Measurements from ENCODE around the gene CTNNA2.

CTNNA2 gene

GRCh38 chr2:80330527-80331450 lies 817.9 kb downstream of the CTNNA2 start:
- no peak for DNase-seq (ENCODE audit: low read depth)

- no peak for DNase-seq (ENCODE audit: low read depth)
Measured at GRCh38 chr2:80333886-80334285, 821.0 kb downstream of the CTNNA2 start.

DNA sequence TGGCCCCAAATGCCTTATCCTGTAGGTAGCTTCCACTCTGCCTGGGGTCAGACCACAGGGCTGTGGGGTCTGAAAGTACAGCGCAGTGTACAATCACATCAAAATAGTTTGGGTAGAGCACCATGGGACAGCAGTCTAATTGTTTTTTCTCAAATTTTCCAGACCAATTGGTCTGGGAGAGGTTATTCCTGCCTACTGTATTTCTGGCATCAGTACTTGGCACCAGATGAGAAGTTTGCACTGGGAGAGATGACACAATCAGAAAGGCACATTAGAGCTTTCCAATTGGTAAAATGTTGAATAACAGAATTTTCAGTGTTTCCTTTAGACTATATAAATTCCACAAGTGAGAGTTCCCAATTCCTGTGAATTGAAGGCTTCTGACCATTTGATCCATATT lies 822.6 kb downstream of the CTNNA2 start:
- no peak for DNase-seq (ENCODE audit: low read depth)

GRCh38 chr2:80338794-80339193 lies 825.9 kb downstream of the CTNNA2 start:
- no peak for DNase-seq (ENCODE audit: low read depth)

DNA sequence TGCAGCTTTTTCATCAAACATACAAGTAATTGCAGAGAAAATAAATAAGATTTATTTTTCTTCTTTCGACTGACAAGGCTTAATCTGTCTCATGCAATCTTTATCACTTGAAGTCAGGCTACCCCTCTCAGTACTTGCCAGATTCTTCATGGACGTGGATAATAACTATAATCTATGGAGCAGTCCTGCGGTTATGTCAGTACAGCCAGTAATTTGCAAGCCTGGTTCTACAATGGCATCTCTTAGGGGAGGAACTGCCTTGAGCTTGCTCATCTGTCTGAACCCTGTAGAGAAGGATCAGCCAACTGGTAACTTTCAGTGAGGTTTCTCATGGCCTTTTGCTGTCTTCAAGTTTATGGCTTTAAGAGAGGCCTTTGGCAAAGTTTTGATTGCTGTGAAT lies 827.2 kb downstream of the CTNNA2 start:
- no peak for DNase-seq (ENCODE audit: low read depth)

DNA sequence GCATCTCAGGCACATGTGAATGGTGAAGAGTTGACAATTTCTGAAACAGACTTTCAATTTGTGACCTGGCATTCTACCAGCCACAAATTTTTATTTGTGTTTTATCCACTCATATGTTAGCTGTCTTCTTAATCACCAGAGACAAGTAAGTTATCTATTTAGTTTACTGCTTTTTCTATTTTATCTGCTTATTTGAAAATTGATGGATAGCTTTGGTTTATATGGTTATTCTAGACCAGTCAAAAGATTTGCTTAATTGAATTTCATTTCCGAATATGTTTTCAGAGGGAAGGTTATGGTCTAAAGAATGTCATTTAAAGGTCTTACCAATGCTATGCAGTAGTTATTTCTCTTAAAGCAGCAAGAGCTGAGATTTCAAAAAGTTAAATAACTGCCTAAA lies 835.2 kb downstream of the CTNNA2 start:
- DNase-seq (ENCODE audit: low read depth), result no peak

DNA sequence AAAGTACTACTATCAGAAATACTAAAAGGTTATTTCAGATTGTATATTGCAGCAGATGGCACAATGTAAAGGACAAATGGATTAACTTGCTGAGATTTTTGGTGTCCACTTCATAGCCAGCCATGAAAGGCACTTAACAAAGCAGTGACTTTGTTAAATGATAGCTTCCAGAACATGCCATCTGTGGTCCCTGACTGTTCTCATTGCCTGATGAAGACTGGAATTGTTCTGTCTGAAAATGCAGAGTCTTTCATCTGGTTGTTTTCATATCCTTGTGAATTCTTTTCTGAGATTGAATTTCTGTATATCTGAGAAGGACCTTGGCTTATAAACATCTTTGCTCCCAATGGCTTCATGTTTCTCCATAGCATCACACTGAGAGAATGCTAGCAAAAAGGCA lies 836.1 kb downstream of the CTNNA2 start:
- DNase-seq (ENCODE audit: low read depth), result no peak

DNA sequence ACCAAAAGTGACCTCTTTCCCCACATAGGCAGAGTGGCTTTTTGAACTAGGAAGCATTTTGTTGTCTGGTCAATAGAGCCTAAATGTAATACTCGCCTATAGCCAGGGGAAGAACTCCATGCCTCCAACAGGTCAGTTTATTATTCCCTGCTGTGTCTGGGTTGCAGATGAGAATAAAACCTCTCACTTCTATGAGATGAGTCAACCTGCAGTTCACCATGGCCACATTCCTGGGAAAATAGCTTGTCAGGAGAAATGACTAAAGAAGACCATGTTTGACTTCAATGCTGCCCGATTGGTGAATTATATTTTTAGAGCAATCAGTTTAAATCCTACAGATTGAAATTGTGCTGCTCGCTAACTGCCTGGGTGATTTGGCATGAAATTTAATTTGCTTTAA lies 838.4 kb downstream of the CTNNA2 start:
- DNase-seq (ENCODE audit: low read depth), result no peak

DNA sequence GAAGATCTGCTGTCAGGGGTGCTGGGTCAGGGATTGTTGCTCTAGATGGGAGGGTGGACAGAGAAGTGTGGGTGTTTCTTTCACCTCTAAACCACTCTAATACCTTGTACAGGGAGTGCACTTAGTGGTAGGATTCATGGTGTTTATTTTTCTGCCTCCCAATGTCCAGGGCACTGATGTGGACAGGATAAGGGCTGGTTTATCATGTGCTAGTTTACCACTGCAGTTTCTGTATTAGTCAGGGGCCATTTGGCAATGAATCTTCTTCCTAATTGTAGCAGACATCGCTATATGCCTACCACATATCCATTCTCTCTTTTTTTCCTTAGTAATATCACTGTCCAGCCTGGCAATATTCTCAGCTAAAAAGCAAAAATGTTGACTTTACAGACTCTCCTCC lies 842.0 kb downstream of the CTNNA2 start:
- DNase-seq (ENCODE audit: low read depth), result no peak

GRCh38 chr2:80361904-80362303 lies 849.1 kb downstream of the CTNNA2 start:
- DNase-seq (ENCODE audit: low read depth), result no peak

- no peak for DNase-seq (ENCODE audit: low read depth)
Measured at GRCh38 chr2:80363330-80363729, 850.5 kb downstream of the CTNNA2 start.

- no peak for DNase-seq (ENCODE audit: low read depth)
Measured at GRCh38 chr2:80363791-80364349, 851.0 kb downstream of the CTNNA2 start.

DNA sequence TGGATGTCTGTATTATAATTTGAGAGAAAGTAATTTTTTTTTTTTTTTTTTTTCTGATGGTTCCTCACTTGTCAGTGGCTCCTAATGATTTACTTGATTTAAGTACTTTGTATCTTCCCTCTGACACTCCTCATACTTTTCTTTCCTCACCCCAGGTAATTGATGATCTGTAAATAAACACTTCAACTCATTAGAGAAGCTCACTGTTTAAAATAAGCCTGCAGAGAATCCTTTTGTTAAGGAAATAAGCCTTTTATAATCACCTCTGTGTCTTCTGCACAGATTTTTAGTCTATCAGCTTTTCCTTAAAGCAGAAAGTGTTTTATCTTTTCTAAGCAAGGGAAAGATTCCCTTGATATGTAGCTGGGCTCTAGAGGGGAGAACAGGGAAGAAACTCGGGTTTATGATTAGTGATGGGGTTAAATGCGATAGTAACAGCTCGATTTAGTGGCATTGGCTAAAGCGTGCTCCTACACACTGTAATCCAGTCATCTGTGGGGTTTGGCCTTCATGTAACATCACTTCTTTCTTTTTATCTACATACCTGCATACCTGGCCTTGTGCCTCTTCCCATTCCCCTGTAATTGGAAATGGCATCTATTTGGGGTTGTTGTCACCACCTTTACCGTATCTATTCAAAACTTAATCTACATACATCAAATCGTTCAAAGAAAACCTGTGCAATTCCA lies 851.8 kb downstream of the CTNNA2 start:
- DNase-seq (ENCODE audit: low read depth), result no peak

DNA sequence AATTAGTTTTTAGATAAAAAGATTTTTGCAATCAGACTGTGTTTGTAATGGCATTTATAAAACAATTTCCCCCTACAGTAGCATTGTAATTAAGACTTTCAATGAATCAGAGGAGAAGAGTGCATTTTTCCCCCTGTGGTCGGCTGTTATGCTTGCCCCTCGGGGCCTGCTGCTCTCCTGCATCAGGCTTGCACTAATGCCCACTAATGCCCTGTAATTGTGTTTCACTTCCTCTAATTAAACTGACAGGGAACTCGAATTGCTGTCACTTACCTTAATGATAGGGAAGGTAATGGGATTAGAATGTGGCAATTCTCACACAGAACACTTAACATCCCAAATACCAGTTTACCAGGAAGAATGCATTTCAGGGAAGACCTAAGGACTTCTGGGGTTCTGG lies 852.9 kb downstream of the CTNNA2 start:
- DNase-seq (ENCODE audit: low read depth), result no peak

DNA sequence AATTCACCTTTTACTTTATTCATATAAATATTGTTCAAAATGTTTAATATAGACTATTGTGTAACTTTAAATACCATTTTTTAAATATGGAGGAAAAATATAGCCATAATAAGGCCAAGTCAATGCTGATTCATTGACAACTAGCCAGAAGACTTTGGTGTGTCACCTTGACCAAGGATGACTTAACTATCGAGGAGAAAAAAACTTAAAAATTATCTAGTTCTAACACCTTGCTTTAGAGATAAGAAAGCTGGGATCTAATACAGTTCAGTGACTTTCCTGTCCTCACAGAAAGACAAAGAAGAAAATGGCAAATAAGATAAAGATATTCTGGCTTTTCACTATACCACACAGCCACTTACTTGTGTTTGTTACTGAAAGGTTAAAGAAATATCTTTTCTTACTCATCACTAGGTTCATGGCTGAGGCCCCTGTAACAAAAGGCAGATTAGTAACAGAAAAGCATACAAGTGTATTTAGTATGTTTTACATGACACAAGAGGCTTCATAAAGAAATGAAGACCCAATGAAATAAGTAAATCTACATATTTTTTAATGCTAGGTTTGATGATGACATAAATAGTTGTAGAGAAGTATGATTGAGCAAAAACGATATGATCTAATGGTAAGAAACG lies 857.6 kb downstream of the CTNNA2 start:
- DNase-seq (ENCODE audit: low read depth), result no peak

GRCh38 chr2:80374105-80374504 lies 861.3 kb downstream of the CTNNA2 start:
- no peak for DNase-seq (ENCODE audit: low read depth)

- DNase-seq (ENCODE audit: low read depth), result no peak
Measured at GRCh38 chr2:80377071-80377470, 864.2 kb downstream of the CTNNA2 start.

DNA sequence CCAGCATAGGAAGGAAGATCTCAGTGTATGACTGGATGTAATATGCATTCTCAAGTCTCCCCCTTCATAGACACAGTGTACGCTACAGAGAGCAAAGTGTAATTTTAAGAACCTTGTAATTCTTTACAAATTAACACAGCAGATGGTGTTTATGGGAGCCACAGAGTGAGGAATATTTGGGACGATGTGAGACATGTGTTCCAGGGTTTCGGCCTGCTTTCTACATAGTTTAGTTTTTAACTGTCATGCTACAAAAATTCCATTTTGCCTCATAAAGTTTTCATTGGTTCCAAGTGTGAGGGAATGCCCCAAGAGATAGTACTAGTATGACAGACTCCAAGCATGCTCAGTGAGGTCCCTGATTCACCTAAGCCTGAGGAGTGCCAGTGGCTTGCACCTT lies 867.9 kb downstream of the CTNNA2 start:
- DNase-seq (ENCODE audit: low read depth), result no peak

DNA sequence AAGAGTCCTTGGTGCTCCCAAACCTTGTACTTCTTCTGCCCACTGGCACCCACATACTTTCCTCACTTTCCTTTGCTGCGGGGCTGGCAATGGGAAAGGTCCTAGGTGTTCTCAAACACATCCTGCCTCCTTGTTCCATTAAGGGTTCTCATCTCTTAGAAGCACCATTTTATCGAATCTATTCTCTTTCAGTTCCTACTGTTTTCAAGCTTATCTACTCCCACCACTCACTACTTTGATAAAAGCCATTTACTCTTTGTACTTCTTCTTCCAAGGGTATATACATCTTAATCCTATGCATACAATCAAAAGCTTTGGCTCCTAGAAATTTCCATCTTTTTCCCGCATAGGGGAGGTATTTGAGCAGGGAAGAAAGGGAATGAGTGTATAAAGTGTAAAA lies 868.8 kb downstream of the CTNNA2 start:
- no peak for DNase-seq (ENCODE audit: low read depth)

DNA sequence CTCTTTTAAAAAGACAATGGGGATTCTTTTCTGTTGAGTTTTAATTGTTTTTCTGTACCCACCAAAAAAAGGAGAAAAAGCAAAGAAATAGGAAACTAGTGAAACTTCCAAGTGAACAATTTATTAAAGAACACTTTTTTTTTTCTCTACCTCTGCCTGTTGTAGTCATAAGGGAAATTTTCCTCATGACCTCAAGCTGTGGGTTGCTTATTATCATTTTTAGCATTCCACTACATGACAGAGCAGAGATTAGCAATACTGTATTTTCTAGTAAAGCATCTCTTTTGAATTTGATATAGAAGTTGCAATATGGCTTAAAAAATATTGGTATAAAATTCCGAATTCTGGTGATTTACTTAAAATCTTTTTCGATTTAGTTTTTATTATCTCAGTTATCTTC lies 879.6 kb downstream of the CTNNA2 start:
- DNase-seq (ENCODE audit: low read depth), result no peak

DNA sequence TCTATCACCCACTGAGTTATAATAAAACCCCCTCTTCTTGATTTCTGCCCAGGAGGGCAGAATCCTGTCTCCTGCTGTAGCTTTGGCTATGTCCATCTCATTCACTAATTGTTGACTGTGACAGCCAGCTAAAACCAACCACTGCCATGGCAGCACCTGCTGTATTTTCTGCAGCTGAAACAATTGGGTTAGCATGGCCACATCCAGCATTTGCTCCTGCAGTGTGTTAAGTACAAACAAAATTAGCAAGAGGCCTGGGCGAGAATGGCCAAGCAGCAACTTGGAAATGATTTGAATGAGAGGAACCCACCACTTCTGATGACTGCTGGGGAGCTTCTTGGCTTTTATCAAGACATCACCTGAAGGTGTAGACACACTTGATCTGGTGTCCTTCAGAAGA lies 881.1 kb downstream of the CTNNA2 start:
- no peak for DNase-seq (ENCODE audit: low read depth)

DNA sequence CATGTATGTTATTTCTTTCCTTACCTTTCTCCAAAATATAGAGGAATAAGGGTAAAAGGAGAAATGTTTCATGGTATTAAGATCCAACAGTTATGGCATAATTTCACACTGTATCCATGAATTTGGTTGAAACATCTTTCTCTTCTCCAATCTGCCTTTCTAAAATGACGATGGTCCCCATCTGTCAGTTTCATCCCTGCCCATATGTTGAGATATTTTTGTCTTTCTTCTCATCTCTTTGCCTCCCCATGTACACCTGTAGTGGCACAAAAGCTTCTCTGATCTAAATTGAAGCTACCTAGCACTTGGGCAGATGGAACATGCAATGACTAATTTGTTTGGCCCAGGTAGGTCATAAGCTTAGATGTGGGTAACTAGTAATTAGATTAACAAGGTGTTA lies 882.4 kb downstream of the CTNNA2 start:
- DNase-seq (ENCODE audit: low read depth), result no peak

DNA sequence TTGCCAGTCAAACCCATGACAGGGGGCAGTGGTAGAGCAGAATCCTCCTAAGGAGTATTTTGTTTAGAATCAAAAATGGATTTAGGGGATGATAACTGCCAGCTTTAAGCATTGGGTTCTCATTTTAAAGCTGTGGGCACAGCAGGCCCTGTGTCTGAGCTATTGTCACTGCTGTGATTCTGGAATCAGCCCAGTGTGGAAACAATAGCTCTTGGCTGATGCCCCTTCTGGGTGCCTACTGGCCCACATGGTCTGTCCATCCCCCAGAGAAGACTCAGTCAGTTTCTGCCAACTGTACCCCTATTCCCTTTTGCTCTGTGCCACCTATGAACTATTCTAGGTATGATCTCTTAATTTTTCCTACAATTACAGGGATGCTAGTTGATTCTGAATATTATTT lies 883.4 kb downstream of the CTNNA2 start:
- no peak for DNase-seq (ENCODE audit: low read depth)
